Thyroid gland (tissue), 4 donors: ENCODE data around the gene COX20.

ENCODE experiments used
- CTCF ChIP-seq, 6 experiments: fragments of 200-600 bp in 3 of 6; fragments of 450-650 bp in 3 of 6; sonication (generic) in 3 of 6; IDR thresholded peaks; one replicate each; pipeline ENCODE4 v1.5.1; 2016 to 2019; ENCODE audit warnings: antibody characterized with exemption in 6 of 6, mild to moderate bottlenecking in 2 of 6, inconsistent platforms in 1 of 6, moderate library complexity in 1 of 6
- POLR2A ChIP-seq, 2 donors: fragments of 450-650 bp; IDR thresholded peaks; one replicate each; pipeline ENCODE4 v1.6.1; 2017; ENCODE audit warnings: antibody characterized with exemption in 2 of 2, mild to moderate bottlenecking in 2 of 2, moderate library complexity in 1 of 2

- TF ChIP-seq CTCF (IDR thresholded peaks at IDR 0.05) (no peak), POLR2A (IDR thresholded peaks at IDR 0.05) (no peak)
Measured at GRCh38 chr1:244863491-244864252, 28.2 kb downstream of the COX20 start.
